Measurements from ENCODE around the gene CACNA2D2. TPM values are rescaled to one million over a fixed set of nuclear protein-coding genes. Genes with fewer than 3 reads are reported as not detected.

Gene CACNA2D2
- total and polyA plus RNA-seq, 3 donors from 2014 or later: 15.9 to 19.3 (median 16.1) TPM

- WGBS, 2 donors: 81 to 82% methylated on average over 11 of the region's 11 CpGs
- H3K9me3 ChIP-seq: no peaks in the 10 kb centered on the region
- no peaks in the 10 kb centered on the region for H3K36me3 ChIP-seq (ENCODE audit: low read depth, missing control alignments)
- intact Hi-C loops (cut with DNase I; ENCODE audit: low total_unique reads): no loop called here
- no peak overlapping the region for H3K4me3 ChIP-seq
- DNase-seq: no peak
- H3K4me1 ChIP-seq: no peaks in the 10 kb centered on the region
- no peak overlapping the region for H3K27ac ChIP-seq
- no peaks in the 10 kb centered on the region for H3K27me3 ChIP-seq
- TF ChIP-seq CTCF (IDR thresholded peaks at IDR 0.05): no peak
- no peak for TF ChIP-seq POLR2A (IDR thresholded peaks at IDR 0.05)
Measured at GRCh38 chr3:50412231-50412754, 91.1 kb downstream of the CACNA2D2 start.

DNA sequence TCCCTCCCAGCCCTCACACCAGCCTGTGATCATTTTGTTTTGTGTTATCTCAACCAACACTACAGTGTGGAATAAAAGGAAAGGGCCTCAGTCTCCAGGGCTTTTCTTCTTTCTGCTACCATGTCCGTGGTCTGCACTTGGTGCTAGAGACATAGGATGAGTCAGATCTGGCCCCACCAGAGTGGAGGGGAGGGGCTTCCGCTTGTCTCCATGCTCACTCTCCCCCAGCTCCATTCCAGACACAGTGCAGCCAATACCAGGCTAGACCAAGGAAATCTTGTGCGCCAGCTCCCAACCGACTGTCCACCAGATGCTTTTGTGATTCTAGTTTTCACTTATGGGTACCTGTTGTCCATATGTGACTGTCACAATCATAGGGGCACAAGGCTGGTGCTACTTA lies 92.2 kb downstream of the CACNA2D2 start:
- DNase-seq: no peak
- no peaks in the 10 kb centered on the region for H3K9me3 ChIP-seq
- no peak overlapping the region for H3K27ac ChIP-seq
- no peaks in the 10 kb centered on the region for H3K36me3 ChIP-seq (ENCODE audit: low read depth, missing control alignments)
- H3K4me1 ChIP-seq: no peaks in the 10 kb centered on the region
- TF ChIP-seq CTCF (IDR thresholded peaks at IDR 0.05) (no peak), POLR2A (IDR thresholded peaks at IDR 0.05) (no peak)
- H3K27me3 ChIP-seq: no peaks in the 10 kb centered on the region
- 88 to 94% methylated on average over 4 of the region's 4 CpGs for WGBS, 2 donors
- H3K4me3 ChIP-seq: no peak overlapping the region
- intact Hi-C loops (cut with DNase I; ENCODE audit: low total_unique reads): no loop called here

DNA sequence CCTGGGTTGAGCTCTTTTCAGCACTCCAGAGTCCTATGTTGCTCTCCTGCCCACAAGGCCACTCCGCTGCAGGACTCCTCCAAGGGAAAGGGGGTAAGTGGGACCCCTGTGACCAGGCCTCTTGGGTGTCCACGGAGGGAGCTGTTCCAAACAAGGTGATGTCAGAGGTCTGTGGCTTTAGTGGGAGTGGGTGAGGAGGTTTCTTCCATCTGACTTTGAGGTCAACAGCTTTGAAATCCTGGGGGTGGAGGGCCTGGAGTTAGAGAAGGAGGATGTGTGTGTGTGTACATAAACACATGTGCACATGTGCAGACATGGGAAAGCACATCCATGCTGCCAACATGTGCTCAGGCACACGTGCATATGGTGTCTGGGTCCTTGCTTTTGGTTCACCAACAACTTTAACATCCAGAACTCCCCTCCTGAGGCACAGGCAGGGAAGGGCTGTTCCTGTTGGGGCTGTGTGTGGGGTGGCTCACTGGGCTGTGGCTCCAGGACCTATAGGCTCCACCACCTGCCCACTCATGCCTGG lies 92.8 kb downstream of the CACNA2D2 start:
- Histone ChIP-seq H3K4me3 (no peak overlapping the region), H3K9me3 (no peaks in the 10 kb centered on the region), H3K36me3 (ENCODE audit: low read depth, missing control alignments) (no peaks in the 10 kb centered on the region), H3K27ac (no peak overlapping the region), H3K27me3 (no peaks in the 10 kb centered on the region), H3K4me1 (no peaks in the 10 kb centered on the region)
- TF ChIP-seq POLR2A (IDR thresholded peaks at IDR 0.05): no peak
- TF ChIP-seq CTCF (IDR thresholded peaks at IDR 0.05): no peak
- intact Hi-C loops (cut with DNase I; ENCODE audit: low total_unique reads): no loop called here
- 71 to 82% methylated on average over 2 to 3 of the region's 3 CpGs for WGBS, 2 donors
- DNase-seq: no peak

DNA sequence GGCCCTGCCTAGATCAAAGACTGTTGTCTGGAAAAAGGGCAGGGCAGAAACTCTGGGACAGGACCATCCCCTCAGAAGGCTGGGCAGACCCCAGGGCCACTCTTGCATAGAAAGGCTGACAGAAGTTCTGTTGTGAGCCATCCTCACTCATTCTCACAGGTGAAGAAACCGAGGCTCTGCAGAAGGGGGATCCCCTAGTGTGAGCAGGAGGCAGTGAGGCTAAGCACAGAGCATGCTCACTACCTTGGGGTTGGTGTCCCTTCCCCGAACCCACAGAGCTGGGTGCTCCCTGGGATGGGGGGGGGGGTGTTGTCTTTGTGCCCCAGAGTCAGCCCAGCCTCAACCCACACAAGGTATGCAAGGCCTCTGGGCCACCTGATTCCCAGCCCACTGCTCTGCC lies 93.2 kb downstream of the CACNA2D2 start:
- Histone ChIP-seq H3K27ac (no peak overlapping the region), H3K4me3 (no peak overlapping the region), H3K36me3 (ENCODE audit: low read depth, missing control alignments) (no peaks in the 10 kb centered on the region), H3K9me3 (no peaks in the 10 kb centered on the region), H3K4me1 (no peaks in the 10 kb centered on the region), H3K27me3 (no peaks in the 10 kb centered on the region)
- no peak for DNase-seq
- intact Hi-C loops (cut with DNase I; ENCODE audit: low total_unique reads): no loop called here
- TF ChIP-seq CTCF (IDR thresholded peaks at IDR 0.05) (no peak), POLR2A (IDR thresholded peaks at IDR 0.05) (no peak)
- 84% methylated on average over 2 of the region's 2 CpGs; no CpG with 5 or more reads in 1 of the 2 donors for WGBS, 2 donors

DNA sequence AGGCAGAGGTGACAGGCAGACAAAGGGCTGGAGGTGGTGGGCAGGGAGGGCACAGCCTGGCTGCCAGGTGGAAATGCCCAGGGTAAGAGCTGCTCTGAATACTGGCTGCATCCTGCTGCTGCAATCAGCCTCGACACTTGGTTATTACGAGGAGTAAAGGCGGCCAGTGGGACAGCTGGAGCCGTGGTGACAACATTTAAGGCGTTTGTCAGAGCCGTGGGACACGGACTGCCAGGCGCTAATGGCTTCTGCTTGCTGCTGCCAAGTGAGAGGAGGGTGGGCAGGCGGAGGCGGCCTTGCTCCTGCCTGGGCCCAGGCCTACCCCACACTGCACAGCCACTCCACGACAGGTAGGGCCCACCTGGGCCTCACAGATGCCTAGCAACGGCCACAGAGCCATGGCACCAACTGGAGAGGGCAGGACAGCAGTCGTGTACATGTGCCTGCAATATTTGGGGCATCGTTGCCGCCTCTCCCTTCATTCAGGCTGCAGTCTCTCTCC lies 94.9 kb downstream of the CACNA2D2 start:
- Histone ChIP-seq H3K27me3 (no peaks in the 10 kb centered on the region), H3K4me3 (no peak overlapping the region), H3K27ac (no peak overlapping the region), H3K36me3 (ENCODE audit: low read depth, missing control alignments) (no peaks in the 10 kb centered on the region), H3K4me1 (no peaks in the 10 kb centered on the region), H3K9me3 (no peaks in the 10 kb centered on the region)
- DNase-seq: no peak
- 87 to 92% methylated on average over 9 to 15 of the region's 15 CpGs for WGBS, 2 donors
- intact Hi-C loops (cut with DNase I; ENCODE audit: low total_unique reads): no loop called here
- TF ChIP-seq CTCF (IDR thresholded peaks at IDR 0.05): no peak
- TF ChIP-seq POLR2A (IDR thresholded peaks at IDR 0.05): no peak
